OCI-LY3 (cell line): ENCODE results near the gene ERC1.

ENCODE experiments used
- H2AFZ ChIP-seq: fragments of 200-600, 300-600 bp; shearing (Covaris generic); 2 replicates; pipeline ENCODE4 v1.6.0; 2014; ENCODE audit warnings: antibody characterized with exemption, low read depth, low read length
- H3K27ac ChIP-seq: fragments of 200-600, 300-600 bp; sonication (generic); 2 replicates; pipeline ENCODE4 v1.5.1; 2014; ENCODE audit warnings: mild to moderate bottlenecking, low read length, moderate library complexity, mixed read lengths
- H3K27me3 ChIP-seq: fragments of 200-600, 300-600 bp; sonication (generic); 2 replicates; pipeline ENCODE4 v1.6.1; 2014; ENCODE audit warnings: low read depth, low read length, mixed read lengths
- H3K36me3 ChIP-seq: fragments of 200-600, 300-600 bp; sonication (generic); replicated peaks from 2 replicates; pipeline ENCODE3; 2014; ENCODE audit warnings: low read depth, low read length, mixed read lengths
- H3K4me1 ChIP-seq: fragments of 300-600, 200-600 bp; sonication (generic); 2 replicates; pipeline ENCODE4 v1.6.1; 2014; ENCODE audit warnings: low read length, mixed read lengths
- H3K4me2 ChIP-seq: fragments of 200-600, 300-600 bp; sonication (generic); 2 replicates; pipeline ENCODE4 v1.6.1; 2014; ENCODE audit warnings: low read length, mixed read lengths
- H3K4me3 ChIP-seq: fragments of 300-600, 200-600 bp; sonication (generic); 2 replicates; pipeline ENCODE4 v1.5.1; 2014; ENCODE audit warnings: antibody characterized with exemption, mild to moderate bottlenecking, low read length, moderate library complexity
- H3K79me2 ChIP-seq: fragments of 300-600, 200-600 bp; shearing (Covaris generic); 2 replicates; pipeline ENCODE4 v1.6.1; 2014; ENCODE audit warnings: mild to moderate bottlenecking, low read length, mixed read lengths
- H3K9ac ChIP-seq: fragments of 300-600, 200-600 bp; shearing (Covaris generic); 2 replicates; pipeline ENCODE4 v1.6.0; 2014; ENCODE audit warnings: mild to moderate bottlenecking, low read length, moderate library complexity
- H3K9me3 ChIP-seq: fragments of 200-600, 300-600 bp; shearing (Covaris generic); 2 replicates; pipeline ENCODE4 v1.6.1; 2014; ENCODE audit warnings: low read length, mixed read lengths; ENCODE audit not compliant: insufficient read depth
- H4K20me1 ChIP-seq: fragments of 200-600, 300-600 bp; sonication (generic); 2 replicates; pipeline ENCODE4 v1.6.1; 2016; ENCODE audit warnings: low read length, mixed read lengths; ENCODE audit not compliant: insufficient read depth
- CTCF ChIP-seq: fragments of 200-600, 300-600 bp; sonication (generic); IDR thresholded peaks from 2 replicates; pipeline ENCODE4 v1.5.1; 2014; ENCODE audit warnings: antibody characterized with exemption, low read length, low read depth
- EZH2phosphoT487 ChIP-seq: fragments of 200-600 bp; shearing (Covaris generic); IDR thresholded peaks from 2 replicates; pipeline ENCODE4 v1.6.1; 2018; ENCODE audit warnings: antibody characterized with exemption, mixed run types, low read depth

Gene ERC1

DNA sequence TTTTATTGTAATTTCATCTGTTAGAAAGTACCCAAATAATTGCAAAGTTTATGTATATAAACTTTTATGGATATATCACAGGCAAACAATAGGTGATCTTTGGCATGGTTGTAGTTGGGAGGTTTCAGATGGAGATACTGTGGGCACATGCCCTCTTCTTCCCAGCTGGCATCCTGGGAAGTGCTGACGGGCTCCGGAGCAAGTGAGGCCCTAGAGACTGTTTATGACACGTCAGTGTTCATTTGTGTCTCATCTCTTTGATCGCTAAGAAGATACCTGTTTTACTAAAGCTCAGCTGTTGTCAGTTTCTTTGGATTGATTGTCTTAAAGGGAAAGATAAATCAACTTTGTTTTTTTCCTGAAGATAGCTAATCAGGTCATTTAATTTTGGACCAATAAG lies 315.8 kb downstream of the ERC1 start:
- H3K9ac ChIP-seq: no peak overlapping the region
- no peak overlapping the region for H2AFZ ChIP-seq
- no peak overlapping the region for H3K4me2 ChIP-seq
- no peaks in the 10 kb centered on the region for H3K27me3 ChIP-seq
- no peaks in the 10 kb centered on the region for H3K36me3 ChIP-seq
- TF ChIP-seq CTCF (no peak), EZH2phosphoT487 (no peak)
- H3K4me1 ChIP-seq: peaks cover 10% of the 10 kb centered on the region
- no peaks in the 10 kb centered on the region for H3K9me3 ChIP-seq
- H4K20me1 ChIP-seq: no peaks in the 10 kb centered on the region
- H3K4me3 ChIP-seq: no peak overlapping the region
- no peak overlapping the region for H3K27ac ChIP-seq
- H3K79me2 ChIP-seq: no peaks in the 10 kb centered on the region

GRCh38 chr12:1307796-1308195 lies 316.8 kb downstream of the ERC1 start:
- no peak overlapping the region for H3K4me3 ChIP-seq
- H3K79me2 ChIP-seq: no peaks in the 10 kb centered on the region
- TF ChIP-seq EZH2phosphoT487 (no peak), CTCF (no peak)
- no peaks in the 10 kb centered on the region for H4K20me1 ChIP-seq
- H3K27me3 ChIP-seq: no peaks in the 10 kb centered on the region
- peaks cover 10% of the 10 kb centered on the region for H3K4me1 ChIP-seq
- H3K4me2 ChIP-seq: no peak overlapping the region
- H3K27ac ChIP-seq: no peak overlapping the region
- H3K9me3 ChIP-seq: no peaks in the 10 kb centered on the region
- no peak overlapping the region for H2AFZ ChIP-seq
- H3K9ac ChIP-seq: no peak overlapping the region
- H3K36me3 ChIP-seq: no peaks in the 10 kb centered on the region

DNA sequence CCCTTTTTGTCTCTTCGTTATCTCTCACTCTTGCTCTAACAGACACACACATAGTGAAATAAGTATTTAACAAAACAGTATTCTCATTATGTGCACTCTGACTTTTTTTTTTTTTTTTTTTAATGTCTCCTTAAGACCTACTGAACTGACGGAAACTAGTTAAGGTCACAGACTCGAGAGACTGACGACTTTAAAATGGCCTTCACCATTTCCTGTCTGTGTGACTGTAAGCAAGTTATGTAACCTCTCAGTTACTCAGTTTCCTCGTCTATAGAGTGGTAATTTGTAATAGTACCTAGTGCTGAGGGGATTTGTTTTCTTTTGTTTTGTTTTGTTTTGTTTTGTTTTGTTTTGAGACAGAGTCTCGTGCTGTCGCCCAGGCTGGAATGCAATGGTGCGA lies 318.6 kb downstream of the ERC1 start:
- H3K4me1 ChIP-seq: peaks cover 10% of the 10 kb centered on the region
- no peak for TF ChIP-seq EZH2phosphoT487
- no peak for TF ChIP-seq CTCF
- no peaks in the 10 kb centered on the region for H3K79me2 ChIP-seq
- H3K4me3 ChIP-seq: peak overlapping the region; percentile 40
- H3K27ac ChIP-seq: no peak overlapping the region
- H3K36me3 ChIP-seq: peaks cover 10% of the 10 kb centered on the region
- H3K4me2 ChIP-seq: peak overlapping the region; percentile 38
- H2AFZ ChIP-seq: no peak overlapping the region
- H3K27me3 ChIP-seq: no peaks in the 10 kb centered on the region
- peak overlapping the region; percentile 15; the same call in 1 of the 2 replicates for H3K9ac ChIP-seq
- H3K9me3 ChIP-seq: peaks cover 5% of the 10 kb centered on the region; the same call in 1 of the 2 replicates
- no peaks in the 10 kb centered on the region for H4K20me1 ChIP-seq

DNA sequence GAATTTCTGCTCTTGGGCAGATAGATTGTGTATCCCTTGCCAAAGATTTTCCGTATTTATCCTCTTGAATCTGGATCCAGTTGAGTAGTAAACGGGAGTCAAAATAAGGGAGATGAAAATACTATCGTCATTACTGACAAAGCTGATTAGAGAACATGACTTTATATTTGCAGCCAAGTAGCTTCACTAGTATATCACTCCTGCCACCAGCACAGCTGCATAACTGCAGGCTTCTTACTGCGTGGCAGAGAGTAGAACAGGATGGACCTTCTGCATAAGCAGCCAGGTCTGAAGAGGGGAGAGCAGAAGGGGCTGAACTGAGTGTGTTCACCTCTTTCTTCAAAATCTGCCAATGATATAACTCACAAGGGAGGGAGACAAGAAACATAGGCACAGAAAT lies 319.6 kb downstream of the ERC1 start:
- H4K20me1 ChIP-seq: no peaks in the 10 kb centered on the region
- H3K4me2 ChIP-seq: no peak overlapping the region
- no peak for TF ChIP-seq CTCF
- no peak for TF ChIP-seq EZH2phosphoT487
- H3K27me3 ChIP-seq: no peaks in the 10 kb centered on the region
- H3K9ac ChIP-seq: no peak overlapping the region
- no peak overlapping the region for H3K27ac ChIP-seq
- H2AFZ ChIP-seq: no peak overlapping the region
- H3K9me3 ChIP-seq: peaks cover 5% of the 10 kb centered on the region; the same call in 1 of the 2 replicates
- no peak overlapping the region for H3K4me3 ChIP-seq
- H3K4me1 ChIP-seq: peaks cover 13% of the 10 kb centered on the region
- H3K79me2 ChIP-seq: no peaks in the 10 kb centered on the region
- H3K36me3 ChIP-seq: peaks cover 13% of the 10 kb centered on the region
